ENCODE results near the gene KLF4. TPM values are rescaled to one million over a fixed set of nuclear protein-coding genes. Genes with fewer than 3 reads are reported as not detected.
"Not testable (repeated sequence)": the region's sequence is repeated elsewhere in the genome, so short reads cannot be mapped to it uniquely, and the experiment has no call there.

The KLF4 gene
- total RNA-seq, 1 donor from 2014 or later, result 131 TPM

- Mint-ChIP-seq H3K4me1 (ENCODE audit: unreplicated experiment) (peaks cover 14% of the 10 kb centered on the region), H3K27me3 (ENCODE audit: unreplicated experiment) (no peaks in the 10 kb centered on the region), H3K4me3 (ENCODE audit: unreplicated experiment) (peak overlapping the region; percentile 22), H3K36me3 (ENCODE audit: unreplicated experiment) (no peaks in the 10 kb centered on the region), H3K9me3 (ENCODE audit: unreplicated experiment) (no peaks in the 10 kb centered on the region), H3K27ac (ENCODE audit: unreplicated experiment) (peak overlapping the region; percentile 93)
- no peak for DNase-seq (ENCODE audit: extremely low spot score, unreplicated experiment)
- TF ChIP-seq CTCF (IDR thresholded peaks at IDR 0.05), result no peak
Observed at GRCh38 chr9:107504585-107505455, 15.3 kb upstream of the KLF4 start.

GRCh38 chr9:107502464-107502863, 12.9 kb upstream of the KLF4 start:
- DNase-seq (ENCODE audit: extremely low spot score, unreplicated experiment), result no peak
- H3K27me3 Mint-ChIP-seq (ENCODE audit: unreplicated experiment), result no peaks in the 10 kb centered on the region
- no peaks in the 10 kb centered on the region for H3K36me3 Mint-ChIP-seq (ENCODE audit: unreplicated experiment)
- H3K9me3 Mint-ChIP-seq (ENCODE audit: unreplicated experiment), result no peaks in the 10 kb centered on the region
- H3K4me1 Mint-ChIP-seq (ENCODE audit: unreplicated experiment), result peaks cover 14% of the 10 kb centered on the region
- no peak for TF ChIP-seq CTCF (IDR thresholded peaks at IDR 0.05)
- H3K27ac Mint-ChIP-seq (ENCODE audit: unreplicated experiment), result no peak overlapping the region
- no peak overlapping the region for H3K4me3 Mint-ChIP-seq (ENCODE audit: unreplicated experiment)

- H3K9me3 Mint-ChIP-seq (ENCODE audit: unreplicated experiment); H3K36me3 Mint-ChIP-seq (ENCODE audit: unreplicated experiment); H3K4me3 Mint-ChIP-seq (ENCODE audit: unreplicated experiment); DNase-seq (ENCODE audit: extremely low spot score, unreplicated experiment); H3K27me3 Mint-ChIP-seq (ENCODE audit: unreplicated experiment); H3K27ac Mint-ChIP-seq (ENCODE audit: unreplicated experiment): not testable (repeated sequence)
- H3K4me1 Mint-ChIP-seq (ENCODE audit: unreplicated experiment), result peaks cover 14% of the 10 kb centered on the region
Observed at GRCh38 chr9:107500421-107501200, 11.0 kb upstream of the KLF4 start.

- H3K27ac Mint-ChIP-seq (ENCODE audit: unreplicated experiment), result no peak overlapping the region
- peaks cover 6% of the 10 kb centered on the region for H3K27me3 Mint-ChIP-seq (ENCODE audit: unreplicated experiment)
- TF ChIP-seq CTCF (IDR thresholded peaks at IDR 0.05), result no peak
- no peak overlapping the region for H3K4me3 Mint-ChIP-seq (ENCODE audit: unreplicated experiment)
- DNase-seq (ENCODE audit: extremely low spot score, unreplicated experiment), result no peak
- no peaks in the 10 kb centered on the region for H3K36me3 Mint-ChIP-seq (ENCODE audit: unreplicated experiment)
- H3K4me1 Mint-ChIP-seq (ENCODE audit: unreplicated experiment), result peaks cover 4% of the 10 kb centered on the region
- no peaks in the 10 kb centered on the region for H3K9me3 Mint-ChIP-seq (ENCODE audit: unreplicated experiment)
Observed at GRCh38 chr9:107496976-107497375, 7.4 kb upstream of the KLF4 start.

GRCh38 chr9:107492381-107492970, 2.9 kb upstream of the KLF4 start:
- Mint-ChIP-seq H3K4me1 (ENCODE audit: unreplicated experiment) (peaks cover 23% of the 10 kb centered on the region), H3K27ac (ENCODE audit: unreplicated experiment) (peak overlapping the region; percentile 100), H3K9me3 (ENCODE audit: unreplicated experiment) (no peaks in the 10 kb centered on the region), H3K27me3 (ENCODE audit: unreplicated experiment) (peaks cover 6% of the 10 kb centered on the region), H3K36me3 (ENCODE audit: unreplicated experiment) (peaks cover 2% of the 10 kb centered on the region), H3K4me3 (ENCODE audit: unreplicated experiment) (peak overlapping the region; percentile 2)
- DNase-seq (ENCODE audit: extremely low spot score, unreplicated experiment), result no peak
- TF ChIP-seq CTCF (IDR thresholded peaks at IDR 0.05), result no peak

Data from osteocyte (in vitro differentiated cells).